ENCODE measurements around the gene E2F2. TPM values are rescaled to one million over a fixed set of nuclear protein-coding genes. Genes with fewer than 3 reads are reported as not detected.

The E2F2 gene
- total and polyA plus RNA-seq, 2 experiments from 2014 or later, result 0.51 to 1.2 TPM

DNA sequence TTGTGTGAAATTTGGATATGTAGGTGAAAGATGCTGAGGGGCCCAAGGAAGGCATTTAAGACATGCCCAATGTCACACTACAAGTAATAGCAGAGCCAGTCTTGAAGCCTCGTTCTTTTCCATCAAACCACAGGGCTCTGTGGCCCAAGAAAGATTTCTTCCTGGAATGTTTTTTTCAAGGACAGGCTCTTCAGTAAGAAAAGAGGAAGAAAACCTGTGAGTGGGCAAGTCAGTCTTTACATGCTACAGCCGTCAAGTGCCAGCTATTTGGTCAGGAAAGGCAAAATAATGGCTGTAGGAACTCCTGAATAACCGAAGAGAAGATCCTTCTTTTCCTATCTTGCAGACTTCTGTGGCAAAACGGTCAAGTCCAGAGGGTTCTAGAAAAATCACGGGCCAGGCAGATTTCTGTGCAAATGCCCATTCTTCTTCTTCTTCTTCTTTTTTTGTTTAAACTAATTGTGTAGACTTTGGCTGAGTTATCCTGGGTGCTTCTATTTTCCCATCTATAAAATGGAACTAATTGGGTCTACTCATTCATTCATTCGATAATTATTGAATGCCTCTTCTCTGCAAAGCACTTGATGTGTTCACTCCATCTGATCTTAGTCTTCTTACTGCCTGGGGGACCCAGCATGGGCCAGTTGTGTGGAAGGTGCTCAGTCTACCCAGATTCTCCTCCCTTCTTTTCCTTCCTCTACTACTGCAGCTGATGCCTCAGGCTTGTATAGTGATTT lies 30.2 kb upstream of the E2F2 start:
- Histone ChIP-seq H2AFZ (peak overlapping the region; percentile 15; the same call in 1 of the 2 replicates), H3K4me1 (ENCODE audit: insufficient read depth) (peaks cover 65% of the 10 kb centered on the region), H3K36me3 (ENCODE audit: low read depth) (peaks cover 7% of the 10 kb centered on the region), H3K27me3 (replicated peaks; ENCODE audit: insufficient read depth) (no peaks in the 10 kb centered on the region), H3K79me2 (ENCODE audit: insufficient read depth) (peaks cover 42% of the 10 kb centered on the region), H3K27ac (peak overlapping the region; percentile 100), H3F3A (ENCODE audit: insufficient read depth) (peaks cover 77% of the 10 kb centered on the region), H3K4me3 (peak overlapping the region; percentile 98), H3K9me3 (ENCODE audit: low read depth) (no peaks in the 10 kb centered on the region), H3K9me2 (ENCODE audit: insufficient read depth) (no peaks in the 10 kb centered on the region), H4K20me1 (ENCODE audit: insufficient read depth) (no peaks in the 10 kb centered on the region), H3K9ac (peak overlapping the region; percentile 100), H3K4me2 (ENCODE audit: unreplicated experiment) (peak overlapping the region; percentile 91)
- 57 to 59% methylated on average over 6 of the region's 6 CpGs for WGBS, 2 experiments (ENCODE audit: low coverage in 1 of 2, low lambda C conversion rate in 2 of 2, missing lambda C conversion rate in 2 of 2)
- in situ Hi-C loops (cut with MboI), result no loop called here
- DNase-seq, result no peak
- TF ChIP-seq EZH2 (IDR thresholded peaks at IDR 0.05; ENCODE audit: insufficient read depth, poor library complexity, severe bottlenecking) (no peak), EZH2phosphoT487 (IDR thresholded peaks at IDR 0.05; ENCODE audit: insufficient read depth, low read depth) (no peak)

DNA sequence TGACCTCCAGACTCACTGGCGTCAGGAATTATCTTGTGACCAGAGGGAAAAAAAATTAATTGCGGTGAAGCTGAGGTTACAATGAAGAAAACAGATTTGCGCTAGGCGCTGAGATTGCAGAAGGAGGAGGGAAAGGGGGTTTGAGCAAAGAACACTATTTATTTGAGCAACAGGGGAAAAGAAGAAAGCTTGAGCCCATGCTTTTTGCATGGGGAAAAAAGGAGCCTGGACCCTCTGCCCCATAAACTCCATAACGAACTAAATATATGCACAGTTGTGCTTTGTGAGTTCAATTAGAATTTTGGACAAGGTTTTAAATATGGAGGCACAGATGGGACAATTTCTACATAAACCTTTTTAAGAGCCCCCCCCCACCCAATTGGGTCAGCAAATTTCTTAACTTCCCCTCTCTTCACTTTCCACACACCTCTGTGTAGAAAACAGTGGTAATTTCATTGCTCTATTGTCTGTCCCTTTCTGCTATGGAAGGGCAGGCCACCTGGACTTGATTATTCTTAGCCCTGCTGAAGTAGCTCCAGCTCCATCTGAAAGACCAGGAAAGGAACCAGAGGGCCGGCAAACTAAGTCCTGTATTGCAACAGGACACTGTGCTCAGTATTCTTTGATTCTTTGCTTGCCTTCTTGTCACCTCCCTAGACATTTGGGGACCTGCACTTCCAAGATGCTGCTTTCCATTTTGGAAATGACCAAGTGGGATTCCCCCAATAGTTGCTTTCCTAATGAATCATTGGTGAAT lies 29.1 kb upstream of the E2F2 start:
- 0 to 2% methylated on average over 6 of the region's 6 CpGs for WGBS, 2 experiments (ENCODE audit: low coverage in 1 of 2, low lambda C conversion rate in 2 of 2, missing lambda C conversion rate in 2 of 2)

DNA sequence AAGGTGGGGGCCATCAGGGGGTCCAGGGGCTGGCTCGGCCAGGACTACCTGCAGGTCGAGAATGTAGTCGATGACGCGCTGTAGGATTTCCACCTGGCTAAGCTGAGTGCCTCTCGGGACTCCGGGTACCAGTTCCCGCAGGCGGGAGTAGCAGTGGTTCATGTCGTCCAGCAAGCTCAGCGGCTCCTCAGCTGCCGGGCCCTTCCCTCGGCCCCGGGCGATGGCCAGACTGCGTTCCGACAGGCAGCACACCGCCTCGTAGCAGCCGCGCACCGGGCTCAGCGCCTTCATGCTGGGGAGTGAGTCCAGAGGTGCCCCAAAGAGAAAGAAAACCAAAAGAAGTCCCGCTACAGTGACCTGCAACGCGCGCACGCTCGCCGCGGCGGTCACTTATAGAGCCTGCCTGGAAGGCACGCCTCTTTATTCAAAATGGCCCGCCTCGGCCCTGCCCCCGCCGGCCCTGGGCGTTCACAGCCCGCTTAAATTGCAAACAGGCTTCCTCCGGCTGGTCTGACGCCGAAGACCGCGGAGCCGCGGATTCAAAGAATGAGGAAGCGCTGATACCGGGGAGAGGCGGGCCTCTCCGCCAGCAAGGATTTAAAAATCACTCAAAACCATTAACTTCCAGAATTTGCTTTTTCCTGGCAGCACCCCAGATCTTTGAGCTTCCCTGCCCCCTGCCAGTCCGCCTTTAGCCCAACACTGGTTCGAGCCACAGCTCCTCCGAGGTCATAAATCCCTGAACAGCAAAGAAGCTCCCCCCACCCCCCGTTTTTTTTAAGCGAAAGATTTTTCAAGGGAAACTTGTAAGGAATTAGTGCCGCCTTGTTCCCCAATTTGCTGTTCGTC lies 28.3 kb upstream of the E2F2 start, which contains the start of gene ID3:
ID3 (minus strand) TSS at position 366 of the 849 bp plus-strand sequence; CDS start at position 291, 75 bp downstream.
- Histone ChIP-seq H4K20me1 (ENCODE audit: insufficient read depth) (no peaks in the 10 kb centered on the region), H3K27me3 (replicated peaks; ENCODE audit: insufficient read depth) (no peaks in the 10 kb centered on the region), H3K9ac (peak within 1 kb of the TSS; percentile 100), H3K4me3 (peak within 1 kb of the TSS; percentile 98), H3K4me1 (ENCODE audit: insufficient read depth) (peaks cover 70% of the 10 kb centered on the region), H3K36me3 (ENCODE audit: low read depth) (peaks cover 7% of the 10 kb centered on the region), H3K9me2 (ENCODE audit: insufficient read depth) (no peaks in the 10 kb centered on the region), H3K9me3 (ENCODE audit: low read depth) (no peaks in the 10 kb centered on the region), H2AFZ (peak within 1 kb of the TSS; percentile 15; the same call in 1 of the 2 replicates), H3K79me2 (ENCODE audit: insufficient read depth) (peaks cover 42% of the 10 kb centered on the region), H3K27ac (peak within 1 kb of the TSS; percentile 100), H3K4me2 (ENCODE audit: unreplicated experiment) (peak within 1 kb of the TSS; percentile 91), H3F3A (ENCODE audit: insufficient read depth) (peaks cover 80% of the 10 kb centered on the region)
- 1% methylated on average over 54 to 56 of the region's 57 CpGs for WGBS, 2 experiments (ENCODE audit: low coverage in 1 of 2, low lambda C conversion rate in 2 of 2, missing lambda C conversion rate in 2 of 2)
- TF ChIP-seq EZH2 (IDR thresholded peaks at IDR 0.05; ENCODE audit: insufficient read depth, poor library complexity, severe bottlenecking), result no peak
- no peak for TF ChIP-seq EZH2phosphoT487 (IDR thresholded peaks at IDR 0.05; ENCODE audit: insufficient read depth, low read depth)
- in situ Hi-C loops (cut with MboI), result no loop called here
- peak; percentile 99 for DNase-seq

More for the DNA sequence above, 29.1 kb upstream of the E2F2 start:
- Histone ChIP-seq H3K4me1 (ENCODE audit: insufficient read depth) (peaks cover 76% of the 10 kb centered on the region), H3K27ac (peak overlapping the region; percentile 100), H3K4me2 (ENCODE audit: unreplicated experiment) (peak overlapping the region; percentile 91), H3K9ac (peak overlapping the region; percentile 100), H2AFZ (peak overlapping the region; percentile 15; the same call in 1 of the 2 replicates), H3K27me3 (replicated peaks; ENCODE audit: insufficient read depth) (no peaks in the 10 kb centered on the region), H4K20me1 (ENCODE audit: insufficient read depth) (no peaks in the 10 kb centered on the region), H3K9me2 (ENCODE audit: insufficient read depth) (no peaks in the 10 kb centered on the region), H3K9me3 (ENCODE audit: low read depth) (no peaks in the 10 kb centered on the region), H3K36me3 (ENCODE audit: low read depth) (peaks cover 7% of the 10 kb centered on the region), H3F3A (ENCODE audit: insufficient read depth) (peaks cover 79% of the 10 kb centered on the region), H3K4me3 (peak overlapping the region; percentile 98), H3K79me2 (ENCODE audit: insufficient read depth) (peaks cover 42% of the 10 kb centered on the region)
- in situ Hi-C loops (cut with MboI), result no loop called here
- peak; percentile 78 for DNase-seq
- no peak for TF ChIP-seq EZH2 (IDR thresholded peaks at IDR 0.05; ENCODE audit: insufficient read depth, poor library complexity, severe bottlenecking)
- TF ChIP-seq EZH2phosphoT487 (IDR thresholded peaks at IDR 0.05; ENCODE audit: insufficient read depth, low read depth), result no peak

DNA sequence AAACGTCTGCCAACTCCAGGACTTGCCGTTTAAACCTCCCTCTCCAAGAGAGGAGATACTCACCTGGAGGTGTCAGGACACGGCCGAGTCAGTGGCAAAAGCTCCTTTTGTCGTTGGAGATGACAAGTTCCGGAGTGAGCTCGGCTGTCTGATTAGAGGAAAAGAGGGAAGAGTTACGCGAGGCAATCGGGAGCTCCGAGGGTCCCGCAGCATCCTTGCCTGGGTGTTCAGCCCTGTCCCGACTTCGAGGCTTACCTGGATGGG lies 27.8 kb upstream of the E2F2 start:
- Histone ChIP-seq H3K9ac (peak overlapping the region; percentile 100), H3F3A (ENCODE audit: insufficient read depth) (peaks cover 76% of the 10 kb centered on the region), H3K36me3 (ENCODE audit: low read depth) (peaks cover 7% of the 10 kb centered on the region), H2AFZ (no peak overlapping the region), H3K4me1 (ENCODE audit: insufficient read depth) (peaks cover 67% of the 10 kb centered on the region), H3K9me3 (ENCODE audit: low read depth) (no peaks in the 10 kb centered on the region), H4K20me1 (ENCODE audit: insufficient read depth) (no peaks in the 10 kb centered on the region), H3K27me3 (replicated peaks; ENCODE audit: insufficient read depth) (no peaks in the 10 kb centered on the region), H3K79me2 (ENCODE audit: insufficient read depth) (peaks cover 38% of the 10 kb centered on the region), H3K9me2 (ENCODE audit: insufficient read depth) (no peaks in the 10 kb centered on the region), H3K4me3 (peak overlapping the region; percentile 98), H3K27ac (peak overlapping the region; percentile 100), H3K4me2 (ENCODE audit: unreplicated experiment) (peak overlapping the region; percentile 82)
- TF ChIP-seq EZH2 (IDR thresholded peaks at IDR 0.05; ENCODE audit: insufficient read depth, poor library complexity, severe bottlenecking) (no peak), EZH2phosphoT487 (IDR thresholded peaks at IDR 0.05; ENCODE audit: insufficient read depth, low read depth) (peak; percentile 53; the same call in 1 of the 2 replicates)
- WGBS, 2 experiments (ENCODE audit: low coverage in 1 of 2, low lambda C conversion rate in 2 of 2, missing lambda C conversion rate in 2 of 2), result 0 to 1% methylated on average over 12 to 14 of the region's 14 CpGs
- in situ Hi-C loops (cut with MboI), result no loop called here
- peak; percentile 38 for DNase-seq
